HepG2 (cell line): Measurements from ENCODE around the gene SLC38A3. TPM values are rescaled to one million over a fixed set of nuclear protein-coding genes. Genes with fewer than 3 reads are reported as not detected.
A peak's percentile ranks its signal among the peaks of the same experiment; 100 is the strongest.

Experiments
- ATF5 ChIP-seq: sonication (generic); formaldehyde crosslinking; IDR thresholded peaks from 2 replicates; pipeline ENCODE4 v1.4.0; 2020; ENCODE audit warnings: mild to moderate bottlenecking, low read depth, missing genetic modification reagents
- DMTF1 ChIP-seq: sonication (generic); formaldehyde crosslinking; IDR thresholded peaks from 2 replicates; pipeline ENCODE4 v1.4.0; 2020; ENCODE audit warnings: mild to moderate bottlenecking, missing genetic modification reagents
- GATAD1 ChIP-seq: IDR thresholded peaks from 2 replicates; pipeline ENCODE4 v1.6.1; 2016; ENCODE audit warnings: missing genetic modification reagents, missing compliant biosample characterization
- KAT7 ChIP-seq: IDR thresholded peaks from 2 replicates; pipeline ENCODE4 v1.6.1; 2018; ENCODE audit warnings: borderline replicate concordance, missing compliant biosample characterization
- MLX ChIP-seq: IDR thresholded peaks from 2 replicates; pipeline ENCODE4 v1.6.1; 2016
- MZF1 ChIP-seq: sonication (generic); formaldehyde crosslinking; IDR thresholded peaks from 2 replicates; pipeline ENCODE4 v1.8.1; 2023; ENCODE audit warnings: mild to moderate bottlenecking, missing genetic modification reagents, borderline replicate concordance
- PCBP2 ChIP-seq: fragments of 200-400 bp; formaldehyde crosslinking; optimal IDR thresholded peaks from 2 replicates; pipeline ENCODE3; 2018; ENCODE audit warnings: low read length, low read depth; ENCODE audit not compliant: poor library complexity, severe bottlenecking
- SNRNP70 ChIP-seq: fragments of 200-400 bp; formaldehyde crosslinking; IDR thresholded peaks from 2 replicates; pipeline ENCODE4 v1.6.1; 2017; ENCODE audit warnings: mild to moderate bottlenecking, low read depth, low read length, moderate library complexity
- SUZ12 ChIP-seq: fragments of 150-350 bp; IDR thresholded peaks from 2 replicates; pipeline ENCODE4 v1.6.1; 2014; ENCODE audit warnings: low read depth, low read length
- ZBTB21 ChIP-seq: sonication (generic); formaldehyde crosslinking; IDR thresholded peaks from 2 replicates; pipeline ENCODE4 v1.4.0; 2020; ENCODE audit warnings: missing genetic modification reagents
- ZEB1 ChIP-seq: IDR thresholded peaks from 2 replicates; pipeline ENCODE4 v1.6.1; 2012; ENCODE audit warnings: mild to moderate bottlenecking, low read depth, inconsistent platforms; ENCODE audit not compliant: insufficient replicate concordance
- ZNF138 ChIP-seq: sonication (generic); formaldehyde crosslinking; IDR thresholded peaks from 2 replicates; pipeline ENCODE4 v1.5.0; 2020; ENCODE audit warnings: mild to moderate bottlenecking, low read depth, missing genetic modification reagents
- ZNF143 ChIP-seq: sonication (generic); formaldehyde crosslinking; IDR thresholded peaks from 2 replicates; pipeline ENCODE4 v1.4.0; 2020; ENCODE audit warnings: missing genetic modification reagents
- ZNF274 ChIP-seq: sonication (generic); formaldehyde crosslinking; IDR thresholded peaks from 2 replicates; pipeline ENCODE4 v1.5.1; 2020; ENCODE audit warnings: mild to moderate bottlenecking, missing genetic modification reagents
- ZNF296 ChIP-seq: sonication (generic); formaldehyde crosslinking; conservative IDR thresholded peaks from 2 replicates; pipeline ENCODE4 v1.5.0; 2020; ENCODE audit warnings: mild to moderate bottlenecking, missing genetic modification reagents
- ZNF484 ChIP-seq: sonication (generic); formaldehyde crosslinking; IDR thresholded peaks from 2 replicates; pipeline ENCODE4 v1.5.1; 2020; ENCODE audit warnings: mild to moderate bottlenecking, low read depth, missing genetic modification reagents, borderline replicate concordance
- ZNF557 ChIP-seq: sonication (generic); formaldehyde crosslinking; IDR thresholded peaks from 2 replicates; pipeline ENCODE4 v1.4.0; 2020; ENCODE audit warnings: missing genetic modification reagents
- ZNF563 ChIP-seq: sonication (generic); formaldehyde crosslinking; IDR thresholded peaks from 2 replicates; pipeline ENCODE4 v1.8.0; 2022; ENCODE audit warnings: mild to moderate bottlenecking, moderate library complexity, missing genetic modification reagents
- polyA plus RNA-seq, 8 experiments: library from polyadenylated mRNA; depleted of rRNA in 3 of 8; stranded (reverse) in 7 of 8; unstranded in 1 of 8; fragments of >200 nt; fragmentation: Illumina TruSeq in 4 of 8; extraction: Trizol in 4 of 8; gene quantifications; 2 replicates each; pipeline versions ENCODE4 v1.2.1 to v1.2.3, GENCODE V29; 2011 to 2016; ENCODE audit warnings: low read depth in 4 of 8, missing spikeins in 1 of 8, mixed read lengths in 1 of 8; ENCODE audit not compliant: insufficient read depth in 1 of 8
- total RNA-seq, 5 experiments: library from RNA; depleted of rRNA; stranded (reverse); fragments of >200 nt; fragmentation: Illumina TruSeq; extraction: Trizol; gene quantifications; 2 replicates each; pipeline ENCODE4 v1.2.3, GENCODE V29; 2016; ENCODE audit warnings: low read depth in 1 of 5
- TF ChIP-seq, protein P1 (sequence below), 2 experiments: sonication (generic) in 1 of 2; formaldehyde crosslinking in 1 of 2; IDR thresholded peaks; 2 replicates each; pipeline versions ENCODE4 v1.6.1 to v1.9.0; 2014 to 2022; ENCODE audit warnings: antibody characterized with exemption in 1 of 2, borderline replicate concordance in 1 of 2, inconsistent platforms in 1 of 2, low read depth in 1 of 2, missing genetic modification reagents in 1 of 2

The SLC38A3 gene
- total and polyA plus RNA-seq, 2 of the 13 experiments (the other 11 are each of a cell fraction or from before 2014, with no cell fraction given) = 29.8 to 164 TPM

DNA sequence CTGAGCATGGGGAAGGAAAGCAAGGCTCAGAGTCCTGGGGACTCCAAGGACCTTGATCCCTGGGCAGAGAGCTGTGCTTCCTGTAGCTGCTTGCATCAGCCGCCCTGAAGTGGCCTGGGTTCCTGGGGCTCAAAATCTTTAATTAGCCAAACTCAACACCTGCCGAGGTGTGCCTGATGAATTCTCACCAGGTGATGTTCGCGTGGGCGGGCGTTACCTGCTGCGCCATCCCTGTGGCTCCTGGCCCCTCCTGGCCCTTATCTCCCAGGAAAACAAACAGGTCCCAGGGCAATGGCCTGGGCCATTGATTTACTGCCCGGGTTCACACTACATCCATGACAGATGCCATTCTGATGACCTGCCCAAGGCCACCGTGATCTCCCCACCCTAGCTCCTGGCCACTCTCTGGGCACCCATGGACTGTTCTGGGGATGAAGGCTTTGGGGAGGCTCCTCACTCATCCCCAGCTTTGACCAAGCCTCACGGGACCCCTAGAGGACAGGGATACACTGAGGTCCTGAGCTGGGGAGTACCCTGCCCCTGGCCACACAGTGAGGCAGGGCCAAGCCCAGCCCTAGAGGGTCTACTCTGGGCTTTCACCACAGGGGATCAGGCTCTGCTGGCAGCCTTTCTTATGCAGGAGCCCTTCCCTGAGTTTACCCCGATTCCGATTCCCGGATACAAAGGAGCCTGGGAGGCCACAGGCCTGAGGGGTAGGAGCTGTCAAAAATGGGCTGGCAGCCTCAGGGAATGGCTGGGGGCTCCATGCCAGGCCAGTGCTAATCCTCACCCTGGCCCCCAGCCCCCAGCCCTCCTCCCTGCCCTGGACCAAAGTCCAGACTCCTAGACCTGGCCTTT is 5.7 kb downstream of the SLC38A3 start (continued):
- TF ChIP-seq MLX (CRISPR knock-in tag) (peak; percentile 66), ZNF274 (CRISPR knock-in tag) (peak; percentile 55; the same call in 1 of the 2 replicates), PCBP2 (no peak), KAT7 (no peak), ZNF557 (no peak), SUZ12 (no peak), ZNF484 (CRISPR knock-in tag) (no peak), ZEB1 (no peak), ATF5 (CRISPR knock-in tag) (peak; percentile 46; the same call in 1 of the 2 replicates), ZNF296 (CRISPR knock-in tag) (no peak; the same call in 1 of the 2 replicates), ZNF143 (CRISPR knock-in tag) (no peak), MZF1 (CRISPR knock-in tag) (no peak), DMTF1 (CRISPR knock-in tag) (no peak), ZNF563 (peak; percentile 47; the same call in 1 of the 2 replicates), ZNF138 (CRISPR knock-in tag) (no peak), SNRNP70 (no peak), GATAD1 (peak; percentile 61; the same call in 1 of the 2 replicates), ZBTB21 (CRISPR knock-in tag) (no peak)
- TF ChIP-seq, protein P1, sequence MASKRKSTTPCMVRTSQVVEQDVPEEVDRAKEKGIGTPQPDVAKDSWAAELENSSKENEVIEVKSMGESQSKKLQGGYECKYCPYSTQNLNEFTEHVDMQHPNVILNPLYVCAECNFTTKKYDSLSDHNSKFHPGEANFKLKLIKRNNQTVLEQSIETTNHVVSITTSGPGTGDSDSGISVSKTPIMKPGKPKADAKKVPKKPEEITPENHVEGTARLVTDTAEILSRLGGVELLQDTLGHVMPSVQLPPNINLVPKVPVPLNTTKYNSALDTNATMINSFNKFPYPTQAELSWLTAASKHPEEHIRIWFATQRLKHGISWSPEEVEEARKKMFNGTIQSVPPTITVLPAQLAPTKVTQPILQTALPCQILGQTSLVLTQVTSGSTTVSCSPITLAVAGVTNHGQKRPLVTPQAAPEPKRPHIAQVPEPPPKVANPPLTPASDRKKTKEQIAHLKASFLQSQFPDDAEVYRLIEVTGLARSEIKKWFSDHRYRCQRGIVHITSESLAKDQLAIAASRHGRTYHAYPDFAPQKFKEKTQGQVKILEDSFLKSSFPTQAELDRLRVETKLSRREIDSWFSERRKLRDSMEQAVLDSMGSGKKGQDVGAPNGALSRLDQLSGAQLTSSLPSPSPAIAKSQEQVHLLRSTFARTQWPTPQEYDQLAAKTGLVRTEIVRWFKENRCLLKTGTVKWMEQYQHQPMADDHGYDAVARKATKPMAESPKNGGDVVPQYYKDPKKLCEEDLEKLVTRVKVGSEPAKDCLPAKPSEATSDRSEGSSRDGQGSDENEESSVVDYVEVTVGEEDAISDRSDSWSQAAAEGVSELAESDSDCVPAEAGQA (IDR thresholded peaks at IDR 0.05; ENCODE audit: low read depth) = no peak
- TF ChIP-seq, protein P1 (CRISPR knock-in tag; IDR thresholded peaks at IDR 0.05; ENCODE audit: borderline replicate concordance) = no peak
